GM23338 (cell line): ENCODE data around the gene ING3. TPM values are rescaled to one million over a fixed set of nuclear protein-coding genes. Genes with fewer than 3 reads are reported as not detected.

Experiments used
- ATAC-seq: fragments of 200-7000 bp; cut with Tn5 transposase; 3 replicates; pipeline ENCODE4 v1.9.1; 2020
- DNase-seq: peaks from one replicate; pipeline ENCODE4 v3.0.0-alpha.2; 2015; ENCODE audit warnings: low spot score
- H2AFZ ChIP-seq: fragments of 200-600 bp; sonication (generic); 2 replicates; pipeline ENCODE4 v1.8.0; 2016; ENCODE audit warnings: antibody characterized with exemption, mild to moderate bottlenecking, moderate library complexity
- H3F3A ChIP-seq: fragments of 200-600 bp; sonication (generic); replicated peaks from 2 replicates; pipeline ENCODE4 v1.8.0; 2017; ENCODE audit warnings: antibody characterized with exemption, mixed run types, low read depth
- H3K27ac ChIP-seq: fragments of 200-600 bp; sonication (generic); 2 replicates; pipeline ENCODE4 v1.6.1; 2016; ENCODE audit warnings: low read depth
- H3K27me3 ChIP-seq: fragments of 200-600 bp; sonication (generic); 2 replicates; pipeline ENCODE4 v1.8.0; 2016; ENCODE audit warnings: mild to moderate bottlenecking, mixed run types, moderate library complexity; ENCODE audit not compliant: insufficient read depth
- H3K36me3 ChIP-seq: fragments of 200-600 bp; sonication (generic); 2 replicates; pipeline ENCODE4 v1.8.0; 2016; ENCODE audit warnings: mild to moderate bottlenecking; ENCODE audit not compliant: insufficient read depth
- H3K4me1 ChIP-seq: fragments of 200-600 bp; sonication (generic); 2 replicates; pipeline ENCODE4 v1.8.0; 2016; ENCODE audit warnings: mild to moderate bottlenecking, moderate library complexity; ENCODE audit not compliant: insufficient read depth
- H3K4me2 ChIP-seq: fragments of 200-600 bp; sonication (generic); 2 replicates; pipeline ENCODE4 v1.7.1; 2017; ENCODE audit warnings: mixed run types
- H3K4me3 ChIP-seq: fragments of 200-600 bp; sonication (generic); 2 replicates; pipeline ENCODE4 v1.6.1; 2016; ENCODE audit warnings: mixed run types
- H3K79me2 ChIP-seq: fragments of 200-600 bp; sonication (generic); replicated peaks from 2 replicates; pipeline ENCODE4 v1.8.0; 2017; ENCODE audit warnings: mild to moderate bottlenecking; ENCODE audit not compliant: insufficient read depth
- H3K9me2 ChIP-seq: fragments of 200-600 bp; sonication (generic); 2 replicates; pipeline ENCODE4 v1.8.0; 2017; ENCODE audit not compliant: insufficient read depth
- H4K20me1 ChIP-seq: fragments of 200-600 bp; sonication (generic); replicated peaks from 2 replicates; pipeline ENCODE4 v1.8.0; 2017; ENCODE audit warnings: mild to moderate bottlenecking; ENCODE audit not compliant: insufficient read depth
- H3K27ac Mint-ChIP-seq: 2 replicates; pipeline ENCODE4 v1.8.0; 2020; ENCODE audit warnings: inconsistent platforms, mild to moderate bottlenecking, moderate library complexity, mixed read lengths
- H3K27me3 Mint-ChIP-seq: 3 replicates; pipeline ENCODE4 v1.8.0; 2022; ENCODE audit warnings: low read depth, mild to moderate bottlenecking, moderate library complexity, mixed read lengths, inconsistent platforms; ENCODE audit not compliant: insufficient read depth, poor library complexity
- H3K36me3 Mint-ChIP-seq: 3 replicates; pipeline ENCODE4 v1.8.0; 2021; ENCODE audit warnings: low read depth, mild to moderate bottlenecking, inconsistent platforms, moderate library complexity, mixed read lengths
- H3K4me1 Mint-ChIP-seq: 3 replicates; pipeline ENCODE4 v1.8.0; 2020; ENCODE audit warnings: mild to moderate bottlenecking, inconsistent platforms, mixed read lengths
- H3K4me3 Mint-ChIP-seq: 3 replicates; pipeline ENCODE4 v1.8.0; 2021; ENCODE audit warnings: moderate library complexity, mild to moderate bottlenecking, inconsistent platforms, mixed read lengths
- H3K9me3 Mint-ChIP-seq: 3 replicates; pipeline ENCODE4 v1.8.0; 2020; ENCODE audit warnings: moderate library complexity, mild to moderate bottlenecking, inconsistent platforms, mixed read lengths
- EZH2 ChIP-seq: fragments of 200-600 bp; sonication (generic); IDR thresholded peaks from one replicate; pipeline ENCODE4 v1.8.0; 2017; ENCODE audit warnings: antibody characterized with exemption, mild to moderate bottlenecking, low read depth; ENCODE audit not compliant: unreplicated experiment
- EZH2phosphoT487 ChIP-seq: fragments of 200-600 bp; sonication (generic); IDR thresholded peaks from one replicate; pipeline ENCODE4 v1.8.1; 2018; ENCODE audit warnings: antibody characterized with exemption; ENCODE audit not compliant: unreplicated experiment
- JUNB ChIP-seq: IDR thresholded peaks from one replicate; pipeline ENCODE4 v1.6.1; 2016; ENCODE audit warnings: antibody characterized with exemption; ENCODE audit not compliant: unreplicated experiment
- STAT1 ChIP-seq: IDR thresholded peaks from one replicate; pipeline ENCODE4 v1.6.1; 2016; ENCODE audit warnings: antibody characterized with exemption; ENCODE audit not compliant: unreplicated experiment
- ZNF331 ChIP-seq: fragments of 250-450 bp; sonication (Bioruptor Pico); IDR thresholded peaks from 2 replicates; pipeline ENCODE4 v1.5.0; 2020; ENCODE audit warnings: low read depth, mild to moderate bottlenecking, moderate library complexity
- polyA plus RNA-seq: library from polyadenylated mRNA; unstranded; fragments of >200 nt; fragmentation: Nextera tagmentation; extraction: Ambion mirVana; gene quantifications from 2 replicates; pipeline ENCODE4 v1.2.1, GENCODE V29; 2016
- total RNA-seq: library from RNA; depleted of rRNA; stranded (reverse); fragments of >200 nt; shearing (Covaris generic); gene quantifications from 2 replicates; pipeline ENCODE4 v1.2.3, GENCODE V29; 2014
- TF ChIP-seq, protein P1 (sequence below): IDR thresholded peaks from 2 replicates; pipeline ENCODE4 v1.6.1; 2016; ENCODE audit warnings: antibody characterized with exemption
- TF ChIP-seq, protein P2 (sequence below): IDR thresholded peaks from one replicate; pipeline ENCODE4 v1.6.1; 2018; ENCODE audit warnings: antibody characterized with exemption; ENCODE audit not compliant: unreplicated experiment
- TF ChIP-seq, protein P3 (sequence below): fragments of 250-450 bp; sonication (Bioruptor Pico); IDR thresholded peaks from 2 replicates; pipeline ENCODE4 v1.5.0; 2020; ENCODE audit warnings: mild to moderate bottlenecking, moderate library complexity

Gene ING3
- total and polyA plus RNA-seq, 2 experiments from 2014 or later, result 17.8 to 26.2 TPM

DNA sequence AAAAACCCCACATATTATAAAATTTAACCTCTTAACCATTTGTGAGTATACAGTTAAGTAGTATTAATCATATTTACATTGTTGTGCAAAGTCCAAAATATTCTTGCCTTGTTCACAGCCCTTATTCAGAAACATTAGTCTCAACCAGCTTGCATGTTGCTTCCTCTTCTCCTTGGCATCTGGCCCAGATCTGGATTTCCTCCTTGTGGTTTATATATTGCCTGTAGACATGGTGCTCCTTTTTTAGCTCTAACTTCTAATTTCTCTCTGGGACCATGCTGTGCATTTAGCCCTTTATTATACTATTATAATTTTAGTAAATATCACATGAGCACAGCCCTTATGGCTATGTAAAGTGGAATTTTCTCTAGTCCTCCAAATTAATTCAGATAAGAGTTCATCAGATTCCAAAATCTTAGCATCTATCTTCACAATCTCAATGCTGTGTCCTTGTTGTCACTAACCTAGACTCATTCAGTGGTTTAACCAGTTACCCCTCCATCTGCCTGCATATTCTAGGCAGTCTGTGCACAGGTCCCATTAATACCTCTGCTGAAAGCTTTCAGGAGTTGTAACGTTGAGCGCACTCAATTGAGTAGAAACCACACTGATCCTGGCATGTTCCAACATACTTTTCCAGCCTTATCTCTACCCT, 45.9 kb downstream of the ING3 start:
- H3K27me3 Mint-ChIP-seq, result peaks cover 1% of the 10 kb centered on the region
- no peak overlapping the region for H3K4me3 Mint-ChIP-seq
- ATAC-seq (no peak), DNase-seq (no peak)
- no peak overlapping the region for H3K27ac ChIP-seq
- H3K4me1 Mint-ChIP-seq, result peaks cover 4% of the 10 kb centered on the region; the same call in 2 of the 3 replicates
- H3K4me1 ChIP-seq, result no peaks in the 10 kb centered on the region
- H3K79me2 ChIP-seq, result no peaks in the 10 kb centered on the region
- H3K9me2 ChIP-seq, result no peaks in the 10 kb centered on the region
- H3K36me3 ChIP-seq, result no peaks in the 10 kb centered on the region
- H3F3A ChIP-seq, result no peaks in the 10 kb centered on the region
- H3K27ac Mint-ChIP-seq, result no peak overlapping the region
- no peaks in the 10 kb centered on the region for H3K9me3 Mint-ChIP-seq
- no peaks in the 10 kb centered on the region for H3K36me3 Mint-ChIP-seq
- H4K20me1 ChIP-seq, result no peaks in the 10 kb centered on the region
- H3K4me2 ChIP-seq, result no peak overlapping the region
- no peak overlapping the region for H2AFZ ChIP-seq
- H3K4me3 ChIP-seq, result no peak overlapping the region
- H3K27me3 ChIP-seq, result no peaks in the 10 kb centered on the region
- no peak for TF ChIP-seq ZNF331
- TF ChIP-seq, protein P1, sequence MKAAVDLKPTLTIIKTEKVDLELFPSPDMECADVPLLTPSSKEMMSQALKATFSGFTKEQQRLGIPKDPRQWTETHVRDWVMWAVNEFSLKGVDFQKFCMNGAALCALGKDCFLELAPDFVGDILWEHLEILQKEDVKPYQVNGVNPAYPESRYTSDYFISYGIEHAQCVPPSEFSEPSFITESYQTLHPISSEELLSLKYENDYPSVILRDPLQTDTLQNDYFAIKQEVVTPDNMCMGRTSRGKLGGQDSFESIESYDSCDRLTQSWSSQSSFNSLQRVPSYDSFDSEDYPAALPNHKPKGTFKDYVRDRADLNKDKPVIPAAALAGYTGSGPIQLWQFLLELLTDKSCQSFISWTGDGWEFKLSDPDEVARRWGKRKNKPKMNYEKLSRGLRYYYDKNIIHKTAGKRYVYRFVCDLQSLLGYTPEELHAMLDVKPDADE, result no peak
- no peak for TF ChIP-seq EZH2
- no peak for TF ChIP-seq JUNB
- TF ChIP-seq, protein P2, sequence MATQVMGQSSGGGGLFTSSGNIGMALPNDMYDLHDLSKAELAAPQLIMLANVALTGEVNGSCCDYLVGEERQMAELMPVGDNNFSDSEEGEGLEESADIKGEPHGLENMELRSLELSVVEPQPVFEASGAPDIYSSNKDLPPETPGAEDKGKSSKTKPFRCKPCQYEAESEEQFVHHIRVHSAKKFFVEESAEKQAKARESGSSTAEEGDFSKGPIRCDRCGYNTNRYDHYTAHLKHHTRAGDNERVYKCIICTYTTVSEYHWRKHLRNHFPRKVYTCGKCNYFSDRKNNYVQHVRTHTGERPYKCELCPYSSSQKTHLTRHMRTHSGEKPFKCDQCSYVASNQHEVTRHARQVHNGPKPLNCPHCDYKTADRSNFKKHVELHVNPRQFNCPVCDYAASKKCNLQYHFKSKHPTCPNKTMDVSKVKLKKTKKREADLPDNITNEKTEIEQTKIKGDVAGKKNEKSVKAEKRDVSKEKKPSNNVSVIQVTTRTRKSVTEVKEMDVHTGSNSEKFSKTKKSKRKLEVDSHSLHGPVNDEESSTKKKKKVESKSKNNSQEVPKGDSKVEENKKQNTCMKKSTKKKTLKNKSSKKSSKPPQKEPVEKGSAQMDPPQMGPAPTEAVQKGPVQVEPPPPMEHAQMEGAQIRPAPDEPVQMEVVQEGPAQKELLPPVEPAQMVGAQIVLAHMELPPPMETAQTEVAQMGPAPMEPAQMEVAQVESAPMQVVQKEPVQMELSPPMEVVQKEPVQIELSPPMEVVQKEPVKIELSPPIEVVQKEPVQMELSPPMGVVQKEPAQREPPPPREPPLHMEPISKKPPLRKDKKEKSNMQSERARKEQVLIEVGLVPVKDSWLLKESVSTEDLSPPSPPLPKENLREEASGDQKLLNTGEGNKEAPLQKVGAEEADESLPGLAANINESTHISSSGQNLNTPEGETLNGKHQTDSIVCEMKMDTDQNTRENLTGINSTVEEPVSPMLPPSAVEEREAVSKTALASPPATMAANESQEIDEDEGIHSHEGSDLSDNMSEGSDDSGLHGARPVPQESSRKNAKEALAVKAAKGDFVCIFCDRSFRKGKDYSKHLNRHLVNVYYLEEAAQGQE, result no peak
- no peak for TF ChIP-seq EZH2phosphoT487
- TF ChIP-seq, protein P3, sequence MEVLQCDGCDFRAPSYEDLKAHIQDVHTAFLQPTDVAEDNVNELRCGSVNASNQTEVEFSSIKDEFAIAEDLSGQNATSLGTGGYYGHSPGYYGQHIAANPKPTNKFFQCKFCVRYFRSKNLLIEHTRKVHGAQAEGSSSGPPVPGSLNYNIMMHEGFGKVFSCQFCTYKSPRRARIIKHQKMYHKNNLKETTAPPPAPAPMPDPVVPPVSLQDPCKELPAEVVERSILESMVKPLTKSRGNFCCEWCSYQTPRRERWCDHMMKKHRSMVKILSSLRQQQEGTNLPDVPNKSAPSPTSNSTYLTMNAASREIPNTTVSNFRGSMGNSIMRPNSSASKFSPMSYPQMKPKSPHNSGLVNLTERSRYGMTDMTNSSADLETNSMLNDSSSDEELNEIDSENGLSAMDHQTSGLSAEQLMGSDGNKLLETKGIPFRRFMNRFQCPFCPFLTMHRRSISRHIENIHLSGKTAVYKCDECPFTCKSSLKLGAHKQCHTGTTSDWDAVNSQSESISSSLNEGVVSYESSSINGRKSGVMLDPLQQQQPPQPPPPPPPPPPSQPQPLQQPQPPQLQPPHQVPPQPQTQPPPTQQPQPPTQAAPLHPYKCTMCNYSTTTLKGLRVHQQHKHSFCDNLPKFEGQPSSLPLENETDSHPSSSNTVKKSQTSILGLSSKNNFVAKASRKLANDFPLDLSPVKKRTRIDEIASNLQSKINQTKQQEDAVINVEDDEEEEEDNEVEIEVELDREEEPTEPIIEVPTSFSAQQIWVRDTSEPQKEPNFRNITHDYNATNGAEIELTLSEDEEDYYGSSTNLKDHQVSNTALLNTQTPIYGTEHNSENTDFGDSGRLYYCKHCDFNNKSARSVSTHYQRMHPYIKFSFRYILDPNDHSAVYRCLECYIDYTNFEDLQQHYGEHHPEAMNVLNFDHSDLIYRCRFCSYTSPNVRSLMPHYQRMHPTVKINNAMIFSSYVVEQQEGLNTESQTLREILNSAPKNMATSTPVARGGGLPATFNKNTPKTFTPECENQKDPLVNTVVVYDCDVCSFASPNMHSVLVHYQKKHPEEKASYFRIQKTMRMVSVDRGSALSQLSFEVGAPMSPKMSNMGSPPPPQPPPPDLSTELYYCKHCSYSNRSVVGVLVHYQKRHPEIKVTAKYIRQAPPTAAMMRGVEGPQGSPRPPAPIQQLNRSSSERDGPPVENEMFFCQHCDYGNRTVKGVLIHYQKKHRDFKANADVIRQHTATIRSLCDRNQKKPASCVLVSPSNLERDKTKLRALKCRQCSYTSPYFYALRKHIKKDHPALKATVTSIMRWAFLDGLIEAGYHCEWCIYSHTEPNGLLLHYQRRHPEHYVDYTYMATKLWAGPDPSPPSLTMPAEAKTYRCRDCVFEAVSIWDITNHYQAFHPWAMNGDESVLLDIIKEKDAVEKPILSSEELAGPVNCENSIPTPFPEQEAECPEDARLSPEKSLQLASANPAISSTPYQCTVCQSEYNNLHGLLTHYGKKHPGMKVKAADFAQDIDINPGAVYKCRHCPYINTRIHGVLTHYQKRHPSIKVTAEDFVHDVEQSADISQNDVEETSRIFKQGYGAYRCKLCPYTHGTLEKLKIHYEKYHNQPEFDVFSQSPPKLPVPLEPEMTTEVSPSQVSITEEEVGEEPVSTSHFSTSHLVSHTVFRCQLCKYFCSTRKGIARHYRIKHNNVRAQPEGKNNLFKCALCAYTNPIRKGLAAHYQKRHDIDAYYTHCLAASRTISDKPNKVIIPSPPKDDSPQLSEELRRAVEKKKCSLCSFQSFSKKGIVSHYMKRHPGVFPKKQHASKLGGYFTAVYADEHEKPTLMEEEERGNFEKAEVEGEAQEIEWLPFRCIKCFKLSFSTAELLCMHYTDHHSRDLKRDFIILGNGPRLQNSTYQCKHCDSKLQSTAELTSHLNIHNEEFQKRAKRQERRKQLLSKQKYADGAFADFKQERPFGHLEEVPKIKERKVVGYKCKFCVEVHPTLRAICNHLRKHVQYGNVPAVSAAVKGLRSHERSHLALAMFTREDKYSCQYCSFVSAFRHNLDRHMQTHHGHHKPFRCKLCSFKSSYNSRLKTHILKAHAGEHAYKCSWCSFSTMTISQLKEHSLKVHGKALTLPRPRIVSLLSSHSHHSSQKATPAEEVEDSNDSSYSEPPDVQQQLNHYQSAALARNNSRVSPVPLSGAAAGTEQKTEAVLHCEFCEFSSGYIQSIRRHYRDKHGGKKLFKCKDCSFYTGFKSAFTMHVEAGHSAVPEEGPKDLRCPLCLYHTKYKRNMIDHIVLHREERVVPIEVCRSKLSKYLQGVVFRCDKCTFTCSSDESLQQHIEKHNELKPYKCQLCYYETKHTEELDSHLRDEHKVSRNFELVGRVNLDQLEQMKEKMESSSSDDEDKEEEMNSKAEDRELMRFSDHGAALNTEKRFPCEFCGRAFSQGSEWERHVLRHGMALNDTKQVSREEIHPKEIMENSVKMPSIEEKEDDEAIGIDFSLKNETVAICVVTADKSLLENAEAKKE (CRISPR knock-in tag), result no peak
- TF ChIP-seq STAT1, result no peak
